DOHH2 (cell line): ENCODE data around the gene PLXNA2.

Experiments used
- EZH2phosphoT487 ChIP-seq: fragments of 200-600 bp; sonication (generic); IDR thresholded peaks from 2 replicates; pipeline ENCODE4 v1.6.1; 2017; ENCODE audit warnings: borderline replicate concordance, mild to moderate bottlenecking, antibody characterized with exemption, low read length, moderate library complexity, mixed read lengths
- TF ChIP-seq, protein P1 (sequence below): fragments of 200-600 bp; sonication (generic); IDR thresholded peaks from one replicate; pipeline ENCODE4 v1.5.1; 2014; ENCODE audit warnings: antibody characterized with exemption, mild to moderate bottlenecking, low read depth, low read length; ENCODE audit not compliant: poor library complexity, severe bottlenecking

DNA sequence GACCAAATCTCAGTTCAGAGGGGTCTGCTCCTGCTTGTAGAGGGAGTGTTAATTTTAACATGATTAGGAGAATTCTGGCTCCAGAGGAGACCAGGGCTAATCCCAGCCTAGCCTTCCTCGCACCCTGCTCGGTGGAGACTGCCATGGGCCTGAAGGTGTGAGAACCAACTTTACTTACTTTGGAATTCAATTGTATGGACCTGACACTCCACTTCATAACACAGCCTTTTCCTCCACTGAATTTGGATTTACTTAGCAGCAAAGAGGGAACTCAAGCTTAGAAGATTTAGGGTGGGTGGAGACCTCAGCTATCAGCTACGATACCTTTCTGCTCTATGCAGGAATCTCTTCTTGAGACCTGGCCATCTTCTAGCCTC, 11.5 kb downstream of the PLXNA2 start:
- TF ChIP-seq, protein P1, sequence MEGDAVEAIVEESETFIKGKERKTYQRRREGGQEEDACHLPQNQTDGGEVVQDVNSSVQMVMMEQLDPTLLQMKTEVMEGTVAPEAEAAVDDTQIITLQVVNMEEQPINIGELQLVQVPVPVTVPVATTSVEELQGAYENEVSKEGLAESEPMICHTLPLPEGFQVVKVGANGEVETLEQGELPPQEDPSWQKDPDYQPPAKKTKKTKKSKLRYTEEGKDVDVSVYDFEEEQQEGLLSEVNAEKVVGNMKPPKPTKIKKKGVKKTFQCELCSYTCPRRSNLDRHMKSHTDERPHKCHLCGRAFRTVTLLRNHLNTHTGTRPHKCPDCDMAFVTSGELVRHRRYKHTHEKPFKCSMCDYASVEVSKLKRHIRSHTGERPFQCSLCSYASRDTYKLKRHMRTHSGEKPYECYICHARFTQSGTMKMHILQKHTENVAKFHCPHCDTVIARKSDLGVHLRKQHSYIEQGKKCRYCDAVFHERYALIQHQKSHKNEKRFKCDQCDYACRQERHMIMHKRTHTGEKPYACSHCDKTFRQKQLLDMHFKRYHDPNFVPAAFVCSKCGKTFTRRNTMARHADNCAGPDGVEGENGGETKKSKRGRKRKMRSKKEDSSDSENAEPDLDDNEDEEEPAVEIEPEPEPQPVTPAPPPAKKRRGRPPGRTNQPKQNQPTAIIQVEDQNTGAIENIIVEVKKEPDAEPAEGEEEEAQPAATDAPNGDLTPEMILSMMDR = no peak
- no peak for TF ChIP-seq EZH2phosphoT487
